Ovary (tissue), 10 donors: ENCODE results near the gene HEATR9. TPM values are rescaled to one million over a fixed set of nuclear protein-coding genes. Genes with fewer than 3 reads are reported as not detected.

Experiments
- DNase-seq, 5 donors: peaks; one replicate each; pipeline ENCODE4 v3.0.0-alpha.2; 2019 to 2020
- H3K27ac ChIP-seq, 2 donors: fragments of 200-600 bp; one replicate each; pipeline versions ENCODE4 v1.5.1 to v1.8.0; 2019 to 2022
- H3K27me3 ChIP-seq: fragments of 200-600 bp; one replicate; pipeline ENCODE4 v1.8.0; 2022
- H3K36me3 ChIP-seq: fragments of 200-600 bp; sonication (generic); one replicate; pipeline ENCODE4 v1.5.1; 2019
- H3K4me1 ChIP-seq: one replicate; pipeline ENCODE4 v1.8.1; 2013; ENCODE audit warnings: mild to moderate bottlenecking, moderate library complexity; ENCODE audit not compliant: insufficient read depth
- H3K4me3 ChIP-seq: fragments of 200-600 bp; sonication (generic); one replicate; pipeline ENCODE4 v1.5.1; 2017
- H3K9me3 ChIP-seq, 2 donors: fragments of 200-600 bp in 1 of 2; sonication (generic) in 1 of 2; one replicate each; pipeline versions ENCODE4 v1.5.1 to v1.8.1; 2013 to 2019; ENCODE audit warnings: mild to moderate bottlenecking in 1 of 2, moderate library complexity in 1 of 2
- CTCF ChIP-seq, 3 donors: fragments of 450-650 bp in 2 of 3; fragments of 200-600 bp in 1 of 3; IDR thresholded peaks; one replicate each; pipeline versions ENCODE4 v1.5.1 to v1.8.0; 2016 to 2022; ENCODE audit warnings: antibody characterized with exemption in 3 of 3, mild to moderate bottlenecking in 1 of 3
- EP300 ChIP-seq: sonication (generic); formaldehyde crosslinking; IDR thresholded peaks from one replicate; pipeline ENCODE4 v1.6.1; 2017; ENCODE audit warnings: antibody characterized with exemption
- POLR2A ChIP-seq: fragments of 450-650 bp; IDR thresholded peaks from one replicate; pipeline ENCODE4 v1.6.1; 2017; ENCODE audit warnings: antibody characterized with exemption, mild to moderate bottlenecking, moderate library complexity
- WGBS, 3 donors: extraction: QIAGEN DNeasy Blood & Tissue Kit in 1 of 3; methylation state at CpG; one replicate each; pipeline versions ENCODE4 v1.1.5 to v1.1.7; 2013 to 2017; 5-methylcytosine and 5-hydroxymethylcytosine counted together
- intact Hi-C, 4 donors: fragments of 100-400 bp; cut with DNase I; formaldehyde crosslinking; loops; one replicate each; pipeline versions ENCODE4 v1.11.0 to v1.15.1; 2022 to 2023
- long read RNA-seq, 3 donors: library from polyadenylated mRNA in 2 of 3; unstranded in 2 of 3; transcript quantifications; one replicate each; pipeline ENCODE4 v2.0.0 and lab custom pipeline, GENCODE V29; 2021 to 2026
- polyA plus RNA-seq, 2 donors: library from polyadenylated mRNA; stranded (reverse); fragments of 200-250 nt in 1 of 2; fragments of 350-450 nt in 1 of 2; fragmentation: Illumina TruSeq in 1 of 2; extraction: RNeasy Lipid Tissue Mini Kit (QIAGEN cat#74804) in 1 of 2; gene quantifications; one replicate each; pipeline ENCODE4 v1.2.3, GENCODE V29; 2013 to 2014
- total RNA-seq, 7 donors: library from RNA; depleted of rRNA in 2 of 7; stranded (reverse); fragments of >200 nt in 2 of 7; fragmentation: NEBNext Ultra II Directional in 3 of 7; extraction: Animal tissue kit (Norgen Biotek cat#: 25700) in 3 of 7; gene quantifications; one replicate each; pipeline versions ENCODE4 v1.1.0 to v1.2.4, GENCODE V29; 2016 to 2023
- donor health status: DM: no; HTN: no; CAD: no; lungs with moderate emphysema.
- donor health status: DM: no; HTN: no; CAD: no.
- donor health status: Bipolar disorder and iron deficiency.
- donor health status: DM: yes; HTN: yes; CAD: no.
- donor health status: DM: no; HTN: no; CAD: no.
- donor health status: DM: yes; HTN: yes; CAD: no.

HEATR9 gene
- not detected for total RNA-seq
- under 1 TPM in 1 of 2 donors, not detected in 1; 0.18 TPM for polyA plus RNA-seq
- long read RNA-seq, donor 1: 0 reads
- long read RNA-seq, donor 2: 0 reads
- long read RNA-seq, donor 3: 0 reads

GRCh38 chr17:35868737-35869136 lies at the start of gene HEATR9:
Gene HEATR9, minus strand, starts transcription at chr17:35868891. Its CDS starts 149 bp downstream, at chr17:35868742.
- no peak within 1 kb of the TSS for H3K27ac ChIP-seq
- no peaks in the 10 kb centered on the region for H3K9me3 ChIP-seq
- DNase-seq: no peak
- no peak within 1 kb of the TSS for H3K4me3 ChIP-seq
- no peaks in the 10 kb centered on the region for H3K36me3 ChIP-seq
- intact Hi-C loops: no loop called here
- no peaks in the 10 kb centered on the region for H3K4me1 ChIP-seq
- 76 to 81% (median 80%) methylated on average over 3 of the region's 3 CpGs for WGBS, 3 donors
- H3K27me3 ChIP-seq: no peaks in the 10 kb centered on the region
- TF ChIP-seq EP300: no peak
- no peak for TF ChIP-seq POLR2A
- TF ChIP-seq CTCF (IDR thresholded peaks at IDR 0.05): no peak

- Histone ChIP-seq H3K27me3 (no peaks in the 10 kb centered on the region), H3K4me3 (no peak overlapping the region), H3K4me1 (no peaks in the 10 kb centered on the region), H3K27ac (no peak overlapping the region), H3K9me3 (no peaks in the 10 kb centered on the region), H3K36me3 (no peaks in the 10 kb centered on the region)
- WGBS, 3 donors: 92 to 95% (median 94%) methylated on average over 29 of the region's 29 CpGs
- DNase-seq: no peak
- intact Hi-C loops: no loop called here
- TF ChIP-seq EP300: no peak
- no peak for TF ChIP-seq CTCF (IDR thresholded peaks at IDR 0.05)
These were observed 49.0 kb upstream of the HEATR9 start for GRCh38 chr17:35917519-35918213.

- intact Hi-C loops: no loop called here
- no peaks in the 10 kb centered on the region for H3K27me3 ChIP-seq
- H3K36me3 ChIP-seq: no peaks in the 10 kb centered on the region
- no peak for TF ChIP-seq EP300
- TF ChIP-seq POLR2A: no peak
- no peak for TF ChIP-seq CTCF (IDR thresholded peaks at IDR 0.05)
- WGBS, 3 donors: 71 to 82% (median 78%) methylated on average over 3 of the region's 3 CpGs
- no peak for DNase-seq
- no peaks in the 10 kb centered on the region for H3K4me1 ChIP-seq
- H3K27ac ChIP-seq: no peak overlapping the region
- H3K4me3 ChIP-seq: no peak overlapping the region
- no peaks in the 10 kb centered on the region for H3K9me3 ChIP-seq
These were observed 46.7 kb upstream of the HEATR9 start for GRCh38 chr17:35915153-35915964.

GRCh38 chr17:35914354-35914753 lies 45.7 kb upstream of the HEATR9 start:
- no peak for DNase-seq
- Histone ChIP-seq H3K4me3 (no peak overlapping the region), H3K4me1 (no peaks in the 10 kb centered on the region), H3K27ac (no peak overlapping the region), H3K36me3 (no peaks in the 10 kb centered on the region), H3K27me3 (no peaks in the 10 kb centered on the region), H3K9me3 (no peaks in the 10 kb centered on the region)
- WGBS, 3 donors: 80 to 98% (median 93%) methylated on average over 1 of the region's 1 CpG
- intact Hi-C loops: no loop called here
- TF ChIP-seq CTCF (IDR thresholded peaks at IDR 0.05) (no peak), EP300 (no peak), POLR2A (no peak)
